Astrocyte (in vitro differentiated cells and primary cell): ENCODE results near the gene TTBK2.

Experiments used
- EZH2 ChIP-seq: IDR thresholded peaks from 2 replicates; pipeline ENCODE4 v1.6.1; 2012; ENCODE audit warnings: mild to moderate bottlenecking, low read length, inconsistent platforms; ENCODE audit not compliant: insufficient read depth
- TF ChIP-seq, protein P1 (sequence below): IDR thresholded peaks from 2 replicates; pipeline ENCODE4 v1.5.1; 2011; ENCODE audit warnings: low read depth, mild to moderate bottlenecking, inconsistent platforms, low read length, moderate library complexity; ENCODE audit not compliant: insufficient read depth

DNA sequence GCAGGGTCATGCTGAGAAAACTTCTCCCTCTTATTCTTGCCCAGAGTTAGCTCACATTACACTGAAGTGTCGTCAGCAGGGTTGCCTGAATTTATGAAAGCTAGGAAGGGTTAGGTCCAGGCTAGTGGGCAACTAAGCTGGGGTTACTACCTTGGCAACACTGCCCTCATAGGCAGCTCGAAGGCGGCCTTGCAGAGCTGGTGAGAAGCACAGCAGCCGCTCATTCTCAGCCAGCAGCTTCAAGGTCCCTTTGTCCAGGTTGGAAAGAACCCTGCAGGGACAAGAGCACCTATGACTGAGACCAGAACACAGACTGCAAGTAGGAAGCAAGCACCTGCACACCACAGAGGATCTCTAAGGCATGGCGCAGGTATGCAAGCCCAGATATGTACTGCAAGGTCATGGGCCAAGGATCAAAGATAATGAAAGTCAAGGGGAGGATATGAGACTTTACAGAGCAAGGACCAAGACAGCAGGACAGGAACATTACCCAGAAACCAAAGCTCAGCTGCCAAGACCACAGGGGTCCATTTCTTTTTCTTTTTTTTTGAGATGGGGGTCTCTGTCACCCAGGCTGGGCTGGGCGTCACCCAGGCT is 186.4 kb downstream of the TTBK2 start:
- TF ChIP-seq EZH2 = no peak
- TF ChIP-seq, protein P1, sequence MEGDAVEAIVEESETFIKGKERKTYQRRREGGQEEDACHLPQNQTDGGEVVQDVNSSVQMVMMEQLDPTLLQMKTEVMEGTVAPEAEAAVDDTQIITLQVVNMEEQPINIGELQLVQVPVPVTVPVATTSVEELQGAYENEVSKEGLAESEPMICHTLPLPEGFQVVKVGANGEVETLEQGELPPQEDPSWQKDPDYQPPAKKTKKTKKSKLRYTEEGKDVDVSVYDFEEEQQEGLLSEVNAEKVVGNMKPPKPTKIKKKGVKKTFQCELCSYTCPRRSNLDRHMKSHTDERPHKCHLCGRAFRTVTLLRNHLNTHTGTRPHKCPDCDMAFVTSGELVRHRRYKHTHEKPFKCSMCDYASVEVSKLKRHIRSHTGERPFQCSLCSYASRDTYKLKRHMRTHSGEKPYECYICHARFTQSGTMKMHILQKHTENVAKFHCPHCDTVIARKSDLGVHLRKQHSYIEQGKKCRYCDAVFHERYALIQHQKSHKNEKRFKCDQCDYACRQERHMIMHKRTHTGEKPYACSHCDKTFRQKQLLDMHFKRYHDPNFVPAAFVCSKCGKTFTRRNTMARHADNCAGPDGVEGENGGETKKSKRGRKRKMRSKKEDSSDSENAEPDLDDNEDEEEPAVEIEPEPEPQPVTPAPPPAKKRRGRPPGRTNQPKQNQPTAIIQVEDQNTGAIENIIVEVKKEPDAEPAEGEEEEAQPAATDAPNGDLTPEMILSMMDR = no peak
